GM12878 (cell line): ENCODE measurements around the gene LCP1. TPM values are rescaled to one million over a fixed set of nuclear protein-coding genes. Genes with fewer than 3 reads are reported as not detected.

ENCODE experiments used
- ATAC-seq: fragments of 200-7000 bp; cut with Tn5 transposase; 3 replicates; pipeline ENCODE4 v1.9.1; 2020; ENCODE audit warnings: mild to moderate bottlenecking, moderate library complexity
- BruUV-seq: library from RNA; stranded (reverse); fragments of 400-500 nt; replicated peaks from 2 replicates; lab custom pipeline; 2021; lab: Mats Ljungman, UMichigan
- CTCF ChIA-PET: fragments of 300-600 bp; sonication (Branson Sonifier 250); formaldehyde crosslinking; extraction: SDS; loops from one replicate; lab custom pipeline; 2021; ENCODE audit warnings: inconsistent platforms; lab: Yijun Ruan, JAX
- POLR2A ChIA-PET: fragments of 350-600 bp; formaldehyde crosslinking; extraction: SDS; loops from one replicate; lab custom pipeline; 2021; ENCODE audit warnings: inconsistent platforms; lab: Charles Lee
- RAD21 ChIA-PET: fragments of 300-600 bp; sonication (Branson Sonifier 250); formaldehyde crosslinking; loops from one replicate; lab custom pipeline; 2023; ENCODE audit warnings: antibody characterized with exemption; ENCODE audit not compliant: unreplicated experiment; lab: Charles Lee
- SMC1A ChIA-PET: fragments of 300-600 bp; sonication (Branson Sonifier 250); formaldehyde crosslinking; loops from one replicate; lab custom pipeline; 2023; ENCODE audit not compliant: unreplicated experiment, uncharacterized antibody; lab: Charles Lee
- DNase-seq: peaks from one replicate; pipeline ENCODE4 v3.0.0-alpha.2; 2011; ENCODE audit warnings: low read depth, low spot score
- FAIRE-seq: peaks from 3 replicates; lab custom pipeline; 2011; peaks lifted over from hg19 to GRCh38; lab: Jason Lieb, UNC
- H2AFZ ChIP-seq: 2 replicates; pipeline ENCODE4 v1.6.0; 2011; ENCODE audit warnings: low read depth, low read length, control low read depth; ENCODE audit not compliant: control insufficient read depth
- H3K27ac ChIP-seq: 2 replicates; pipeline ENCODE4 v1.5.1; 2011; ENCODE audit warnings: control low read depth; ENCODE audit not compliant: control insufficient read depth, insufficient read depth
- H3K27me3 ChIP-seq, 2 experiments: replicated peaks in 1 of 2; 2 replicates each; pipeline versions ENCODE4 v1.6.0 to v1.6.1; 2011; ENCODE audit warnings: low read length in 1 of 2; ENCODE audit not compliant: control insufficient read depth in 2 of 2, insufficient read depth in 2 of 2
- H3K36me3 ChIP-seq, 2 experiments: 2 replicates each; pipeline ENCODE4 v1.5.1; 2011; ENCODE audit warnings: low read length in 1 of 2; ENCODE audit not compliant: control insufficient read depth in 2 of 2, insufficient read depth in 2 of 2
- H3K4me1 ChIP-seq: 2 replicates; pipeline ENCODE4 v1.6.1; 2011; ENCODE audit warnings: mild to moderate bottlenecking, low read length, moderate library complexity, mixed read lengths; ENCODE audit not compliant: control insufficient read depth, insufficient read depth
- H3K4me2 ChIP-seq: 2 replicates; pipeline ENCODE4 v1.6.0; 2011; ENCODE audit warnings: control low read depth; ENCODE audit not compliant: control insufficient read depth, insufficient read depth
- H3K4me3 ChIP-seq: fragments of 200-600 bp; sonication (generic); 2 replicates; pipeline ENCODE4 v1.5.1; 2016
- H3K79me2 ChIP-seq: 2 replicates; pipeline ENCODE4 v1.6.0; 2011; ENCODE audit warnings: low read length; ENCODE audit not compliant: control insufficient read depth, insufficient read depth
- H3K9ac ChIP-seq: 2 replicates; pipeline ENCODE4 v1.8.0; 2011; ENCODE audit warnings: low read length, control low read depth, mixed read lengths; ENCODE audit not compliant: control insufficient read depth, insufficient read depth
- H3K9me3 ChIP-seq: replicated peaks from 3 replicates; pipeline ENCODE4 v1.5.1; 2011; ENCODE audit warnings: mild to moderate bottlenecking, low read length; ENCODE audit not compliant: control insufficient read depth, insufficient read depth
- H4K20me1 ChIP-seq: 2 replicates; pipeline ENCODE4 v1.6.0; 2011; ENCODE audit not compliant: control insufficient read depth, insufficient read depth
- BMI1 ChIP-seq: fragments of 450-650 bp; IDR thresholded peaks from 2 replicates; pipeline ENCODE4 v1.6.1; 2016; ENCODE audit warnings: mild to moderate bottlenecking, moderate library complexity, borderline replicate concordance
- CREM ChIP-seq: IDR thresholded peaks from 2 replicates; pipeline ENCODE4 v1.6.1; 2014; ENCODE audit warnings: antibody characterized with exemption, low read depth
- EED ChIP-seq: sonication (generic); IDR thresholded peaks from 2 replicates; pipeline ENCODE4 v1.6.1; 2016; ENCODE audit warnings: antibody characterized with exemption, low read depth
- IRF4 ChIP-seq: IDR thresholded peaks from 2 replicates; pipeline ENCODE4 v1.6.1; 2011; ENCODE audit warnings: low read depth, low read length
- JUND ChIP-seq: IDR thresholded peaks from 2 replicates; pipeline ENCODE4 v1.6.1; 2012; ENCODE audit warnings: low read depth, mild to moderate bottlenecking, low read length, improper control_type of control experiment, moderate library complexity
- MEF2A ChIP-seq: IDR thresholded peaks from 2 replicates; pipeline ENCODE4 v1.6.1; 2011; ENCODE audit warnings: low read depth, mild to moderate bottlenecking, low read length, moderate library complexity; ENCODE audit not compliant: insufficient read depth
- MYB ChIP-seq: fragments of 150-350 bp; IDR thresholded peaks from 2 replicates; pipeline ENCODE4 v1.6.1; 2014; ENCODE audit warnings: mild to moderate bottlenecking, low read depth, low read length, borderline replicate concordance
- NR2F1 ChIP-seq: fragments of 450-650 bp; conservative IDR thresholded peaks from 2 replicates; pipeline ENCODE4 v1.6.1; 2017; ENCODE audit warnings: mild to moderate bottlenecking
- POU2F2 ChIP-seq: IDR thresholded peaks from 3 replicates; pipeline ENCODE4 v1.6.1; 2011; ENCODE audit warnings: low read depth, mild to moderate bottlenecking, low read length, borderline replicate concordance
- RAD21 ChIP-seq: IDR thresholded peaks from 2 replicates; pipeline ENCODE4 v1.6.1; 2011; ENCODE audit warnings: mild to moderate bottlenecking, low read depth, low read length, moderate library complexity; ENCODE audit not compliant: insufficient read depth
- RELB ChIP-seq: fragments of 450-650 bp; IDR thresholded peaks from 2 replicates; pipeline ENCODE4 v1.6.1; 2017; ENCODE audit warnings: low read depth, mild to moderate bottlenecking, moderate library complexity
- ZBED1 ChIP-seq: IDR thresholded peaks from 2 replicates; pipeline ENCODE4 v1.6.1; 2016; ENCODE audit warnings: borderline replicate concordance
- ZBTB4 ChIP-seq: fragments of 450-650 bp; formaldehyde crosslinking; IDR thresholded peaks from 2 replicates; pipeline ENCODE4 v1.4.0; 2022; ENCODE audit warnings: mild to moderate bottlenecking, moderate library complexity
- WGBS: methylation state at CpG from one replicate; pipeline ENCODE4 v1.1.6; 2016; ENCODE audit warnings: low lambda C conversion rate; ENCODE audit not compliant: insufficient replicate concordance, insufficient coverage; ENCODE audit errors: missing lambda C conversion rate; 5-methylcytosine and 5-hydroxymethylcytosine counted together
- in situ Hi-C: fragments of 300-500 bp; cut with MboI; formaldehyde crosslinking; loops from 9 replicates; pipeline ENCODE4 v1.14.3; 2018; ENCODE audit warnings: mixed read lengths
- intact Hi-C: fragments of 100-400 bp; cut with micrococcal nuclease; formaldehyde crosslinking; loops from one replicate; pipeline ENCODE4 v1.14.2; 2022; ENCODE audit not compliant: unreplicated experiment
- polyA plus RNA-seq, 11 experiments: library from polyadenylated mRNA; depleted of rRNA in 4 of 11; unstranded in 6 of 11; stranded (reverse) in 5 of 11; fragments of >200 nt; fragmentation: Nextera tagmentation in 4 of 11; fragmentation: Illumina TruSeq in 1 of 11; extraction: Ambion mirVana in 4 of 11; extraction: Trizol in 1 of 11; gene quantifications; 1 replicate in 1 of 11; 2 replicates in 10 of 11; pipeline versions ENCODE4 v1.2.1 to v1.2.3, GENCODE V29; 2011 to 2016; ENCODE audit warnings: inconsistent platforms in 2 of 11, missing spikeins in 2 of 11, low read depth in 1 of 11
- total RNA-seq, 4 experiments: library from RNA; depleted of rRNA in 3 of 4; stranded (reverse); fragments of >200 nt in 3 of 4; fragmentation: Illumina TruSeq in 1 of 4; extraction: Trizol in 1 of 4; gene quantifications; 2 replicates each; pipeline versions ENCODE4 v1.2.1 to v1.2.3, GENCODE V29; 2013 to 2021
- TF ChIP-seq, protein P1 (sequence below): fragments of 450-650 bp; IDR thresholded peaks from 2 replicates; pipeline ENCODE4 v1.6.1; 2016; ENCODE audit warnings: mild to moderate bottlenecking, moderate library complexity, borderline replicate concordance
- TF ChIP-seq, protein P2 (sequence below): IDR thresholded peaks from 2 replicates; pipeline ENCODE4 v1.6.1; 2011; ENCODE audit warnings: mild to moderate bottlenecking, low read depth, low read length, moderate library complexity; ENCODE audit not compliant: insufficient replicate concordance

The LCP1 gene
- total and polyA plus RNA-seq, 10 of the 15 experiments (the other 5 are each of a cell fraction or from before 2014, with no cell fraction given) = 775 to 2,201 (median 1,556) TPM

GRCh38 chr13:46122304-46122703 lies 59.7 kb downstream of the LCP1 start:
- ChIA-PET RAD21 (no interaction called here), SMC1A (interaction anchor here (1.2 kb wide), 1 partner anchor 49 kb away, joined by 3 read pairs; no protein-coding TSS in a partner anchor), POLR2A (no interaction called here), CTCF (interaction anchor here (1.0 to 1.3 kb wide), 2 partner anchors 8 to 23 kb away, joined by 3 read pairs; no protein-coding TSS in a partner anchor)
- 65% methylated on average over 7 of the region's 7 CpGs for WGBS
- no peak overlapping the region for H3K4me3 ChIP-seq
- H3K9ac ChIP-seq = no peak overlapping the region
- no TSS peak for BruUV-seq
- no peaks in the 10 kb centered on the region for H3K27me3 ChIP-seq
- in situ Hi-C loops (no loop called here), intact Hi-C loops (loop anchor here (5.0 kb wide), 1 partner anchor 50 kb away; no protein-coding TSS in a partner anchor)
- H3K4me2 ChIP-seq = no peak overlapping the region
- ATAC-seq = no peak
- FAIRE-seq = no peak
- no peaks in the 10 kb centered on the region for H4K20me1 ChIP-seq
- H3K79me2 ChIP-seq = no peaks in the 10 kb centered on the region
- no peaks in the 10 kb centered on the region for H3K4me1 ChIP-seq
- no peak for DNase-seq
- TF ChIP-seq RAD21 = no peak
- TF ChIP-seq ZBTB4 (CRISPR knock-in tag) = no peak
- no peak for TF ChIP-seq MYB
- no peak for TF ChIP-seq IRF4
- no peak for TF ChIP-seq JUND
- no peak for TF ChIP-seq NR2F1
- no peak for TF ChIP-seq POU2F2
- no peak for TF ChIP-seq BMI1
- no peak for TF ChIP-seq MEF2A
- TF ChIP-seq EED = no peak
- no peak for TF ChIP-seq RELB
- TF ChIP-seq, protein P1, sequence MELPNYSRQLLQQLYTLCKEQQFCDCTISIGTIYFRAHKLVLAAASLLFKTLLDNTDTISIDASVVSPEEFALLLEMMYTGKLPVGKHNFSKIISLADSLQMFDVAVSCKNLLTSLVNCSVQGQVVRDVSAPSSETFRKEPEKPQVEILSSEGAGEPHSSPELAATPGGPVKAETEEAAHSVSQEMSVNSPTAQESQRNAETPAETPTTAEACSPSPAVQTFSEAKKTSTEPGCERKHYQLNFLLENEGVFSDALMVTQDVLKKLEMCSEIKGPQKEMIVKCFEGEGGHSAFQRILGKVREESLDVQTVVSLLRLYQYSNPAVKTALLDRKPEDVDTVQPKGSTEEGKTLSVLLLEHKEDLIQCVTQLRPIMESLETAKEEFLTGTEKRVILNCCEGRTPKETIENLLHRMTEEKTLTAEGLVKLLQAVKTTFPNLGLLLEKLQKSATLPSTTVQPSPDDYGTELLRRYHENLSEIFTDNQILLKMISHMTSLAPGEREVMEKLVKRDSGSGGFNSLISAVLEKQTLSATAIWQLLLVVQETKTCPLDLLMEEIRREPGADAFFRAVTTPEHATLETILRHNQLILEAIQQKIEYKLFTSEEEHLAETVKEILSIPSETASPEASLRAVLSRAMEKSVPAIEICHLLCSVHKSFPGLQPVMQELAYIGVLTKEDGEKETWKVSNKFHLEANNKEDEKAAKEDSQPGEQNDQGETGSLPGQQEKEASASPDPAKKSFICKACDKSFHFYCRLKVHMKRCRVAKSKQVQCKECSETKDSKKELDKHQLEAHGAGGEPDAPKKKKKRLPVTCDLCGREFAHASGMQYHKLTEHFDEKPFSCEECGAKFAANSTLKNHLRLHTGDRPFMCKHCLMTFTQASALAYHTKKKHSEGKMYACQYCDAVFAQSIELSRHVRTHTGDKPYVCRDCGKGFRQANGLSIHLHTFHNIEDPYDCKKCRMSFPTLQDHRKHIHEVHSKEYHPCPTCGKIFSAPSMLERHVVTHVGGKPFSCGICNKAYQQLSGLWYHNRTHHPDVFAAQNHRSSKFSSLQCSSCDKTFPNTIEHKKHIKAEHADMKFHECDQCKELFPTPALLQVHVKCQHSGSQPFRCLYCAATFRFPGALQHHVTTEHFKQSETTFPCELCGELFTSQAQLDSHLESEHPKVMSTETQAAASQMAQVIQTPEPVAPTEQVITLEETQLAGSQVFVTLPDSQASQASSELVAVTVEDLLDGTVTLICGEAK = no peak
- no peak for TF ChIP-seq CREM
- TF ChIP-seq, protein P2, sequence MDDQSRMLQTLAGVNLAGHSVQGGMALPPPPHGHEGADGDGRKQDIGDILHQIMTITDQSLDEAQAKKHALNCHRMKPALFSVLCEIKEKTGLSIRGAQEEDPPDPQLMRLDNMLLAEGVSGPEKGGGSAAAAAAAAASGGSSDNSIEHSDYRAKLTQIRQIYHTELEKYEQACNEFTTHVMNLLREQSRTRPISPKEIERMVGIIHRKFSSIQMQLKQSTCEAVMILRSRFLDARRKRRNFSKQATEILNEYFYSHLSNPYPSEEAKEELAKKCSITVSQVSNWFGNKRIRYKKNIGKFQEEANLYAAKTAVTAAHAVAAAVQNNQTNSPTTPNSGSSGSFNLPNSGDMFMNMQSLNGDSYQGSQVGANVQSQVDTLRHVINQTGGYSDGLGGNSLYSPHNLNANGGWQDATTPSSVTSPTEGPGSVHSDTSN = no peak
- no peak for TF ChIP-seq ZBED1
- TF ChIP-seq, all 136 proteins: peak for 0
- H3K27ac ChIP-seq = no peak overlapping the region
- H3K9me3 ChIP-seq = no peaks in the 10 kb centered on the region
- H3K36me3 ChIP-seq = peaks cover 4 to 10% of the 10 kb centered on the region in 2 experiments; a peak in 3 of 4 replicates
- no peak overlapping the region for H2AFZ ChIP-seq
